H9 (cell line): ENCODE data around the gene PWWP2B. TPM values are rescaled to one million over a fixed set of nuclear protein-coding genes. Genes with fewer than 3 reads are reported as not detected.

Experiments
- DNase-seq: peaks from one replicate; pipeline ENCODE4 v3.0.0-alpha.2; 2017
- H2AFZ ChIP-seq: one replicate; pipeline ENCODE4 v1.6.1; 2013; ENCODE audit warnings: mild to moderate bottlenecking, low read length, control low read depth, moderate library complexity
- H2AK5ac ChIP-seq: 2 replicates; pipeline ENCODE4 v1.6.1; 2013; ENCODE audit warnings: low read length, control low read depth, mixed read lengths; ENCODE audit not compliant: insufficient read length
- H2BK120ac ChIP-seq: one replicate; pipeline ENCODE4 v1.6.1; 2013; ENCODE audit warnings: low read depth, mild to moderate bottlenecking, low read length, control low read depth, inconsistent platforms; ENCODE audit not compliant: poor library complexity, severe bottlenecking
- H2BK12ac ChIP-seq: 2 replicates; pipeline ENCODE4 v1.6.1; 2013; ENCODE audit warnings: low read length, control low read depth, mixed read lengths, low read depth; ENCODE audit not compliant: insufficient read length
- H2BK15ac ChIP-seq: 2 replicates; pipeline ENCODE4 v1.6.1; 2013; ENCODE audit warnings: low read depth, low read length, control low read depth
- H2BK20ac ChIP-seq: one replicate; pipeline ENCODE4 v1.6.1; 2013; ENCODE audit warnings: low read depth, mild to moderate bottlenecking, low read length, control low read depth, inconsistent platforms; ENCODE audit not compliant: poor library complexity, severe bottlenecking
- H2BK5ac ChIP-seq: 2 replicates; pipeline ENCODE4 v1.6.1; 2013; ENCODE audit warnings: low read length, control low read depth, mixed read lengths; ENCODE audit not compliant: insufficient read length
- H3K14ac ChIP-seq: 2 replicates; pipeline ENCODE4 v1.6.1; 2013; ENCODE audit warnings: low read length, control low read depth; ENCODE audit not compliant: insufficient read depth
- H3K18ac ChIP-seq: 2 replicates; pipeline ENCODE4 v1.6.1; 2013; ENCODE audit warnings: low read depth, mild to moderate bottlenecking, mixed read lengths, low read length, control low read depth; ENCODE audit not compliant: insufficient read length
- H3K23ac ChIP-seq: 2 replicates; pipeline ENCODE4 v1.6.1; 2013; ENCODE audit warnings: low read length, control low read depth, mixed read lengths, low read depth; ENCODE audit not compliant: insufficient read length
- H3K23me2 ChIP-seq: 2 replicates; pipeline ENCODE4 v1.6.1; 2013; ENCODE audit warnings: low read depth, mild to moderate bottlenecking, mixed read lengths, low read length, control low read depth; ENCODE audit not compliant: insufficient read length, poor library complexity, severe bottlenecking
- H3K27ac ChIP-seq: 2 replicates; pipeline ENCODE4 v1.5.1; 2013; ENCODE audit warnings: low read length, control low read depth, mixed read lengths, low read depth; ENCODE audit not compliant: insufficient read length
- H3K27me3 ChIP-seq: 2 replicates; pipeline ENCODE4 v1.6.1; 2013; ENCODE audit warnings: low read length, control low read depth, inconsistent platforms; ENCODE audit not compliant: insufficient read depth
- H3K4ac ChIP-seq: 2 replicates; pipeline ENCODE4 v1.6.1; 2013; ENCODE audit warnings: low read depth, mild to moderate bottlenecking, control low read depth, inconsistent platforms, low read length, moderate library complexity
- H3K4me1 ChIP-seq: 2 replicates; pipeline ENCODE4 v1.6.1; 2013; ENCODE audit warnings: low read length, control low read depth, inconsistent platforms; ENCODE audit not compliant: insufficient read depth
- H3K4me2 ChIP-seq: 2 replicates; pipeline ENCODE4 v1.6.1; 2013; ENCODE audit warnings: low read length, control low read depth, mixed read lengths; ENCODE audit not compliant: insufficient read length, insufficient read depth
- H3K56ac ChIP-seq: 2 replicates; pipeline ENCODE4 v1.6.1; 2013; ENCODE audit warnings: low read depth, mild to moderate bottlenecking, mixed read lengths, low read length, control low read depth; ENCODE audit not compliant: insufficient read length
- H3K79me1 ChIP-seq: 2 replicates; pipeline ENCODE4 v1.6.1; 2013; ENCODE audit warnings: low read depth, mild to moderate bottlenecking, moderate library complexity, low read length, control low read depth, inconsistent platforms; ENCODE audit not compliant: insufficient read depth, poor library complexity, severe bottlenecking
- H3K79me2 ChIP-seq: 2 replicates; pipeline ENCODE4 v1.6.1; 2013; ENCODE audit warnings: low read length, control low read depth, inconsistent platforms; ENCODE audit not compliant: insufficient read depth
- H3K9ac ChIP-seq: 2 replicates; pipeline ENCODE4 v1.6.1; 2013; ENCODE audit warnings: low read length, control low read depth, mixed read lengths; ENCODE audit not compliant: insufficient read length; ENCODE audit errors: extremely low read depth
- H3K9me3 ChIP-seq: one replicate; pipeline ENCODE4 v1.6.1; 2013; ENCODE audit warnings: low read depth, low read length, inconsistent platforms; ENCODE audit not compliant: control insufficient read depth
- H3T11ph ChIP-seq: one replicate; pipeline ENCODE4 v1.6.1; 2013; ENCODE audit warnings: mild to moderate bottlenecking, low read length, control low read depth, inconsistent platforms
- H4K20me1 ChIP-seq: one replicate; pipeline ENCODE4 v1.6.1; 2013; ENCODE audit not compliant: control insufficient read depth, insufficient read length, insufficient read depth
- H4K5ac ChIP-seq: 2 replicates; pipeline ENCODE4 v1.6.1; 2013; ENCODE audit warnings: low read depth, mild to moderate bottlenecking, mixed read lengths, low read length, control low read depth; ENCODE audit not compliant: insufficient read length
- H4K8ac ChIP-seq: replicated peaks from 2 replicates; pipeline ENCODE4 v1.6.1; 2013; ENCODE audit warnings: low read length, control low read depth, mixed read lengths, low read depth; ENCODE audit not compliant: insufficient read length
- H4K91ac ChIP-seq: 2 replicates; pipeline ENCODE4 v1.6.1; 2013; ENCODE audit warnings: low read depth, mild to moderate bottlenecking, moderate library complexity, mixed read lengths, low read length, control low read depth; ENCODE audit not compliant: insufficient read length
- H3K27ac Mint-ChIP-seq, 3 experiments: 2 replicates in 2 of 3; 3 replicates in 1 of 3; pipeline ENCODE4 v1.8.0; 2020 to 2021; ENCODE audit warnings: mixed read lengths in 3 of 3, mild to moderate bottlenecking in 1 of 3, moderate library complexity in 1 of 3
- H3K27me3 Mint-ChIP-seq: 2 replicates; pipeline ENCODE4 v1.8.0; 2021; ENCODE audit warnings: low read depth, mild to moderate bottlenecking, moderate library complexity, mixed read lengths
- H3K36me3 Mint-ChIP-seq, 3 experiments: 2 replicates in 2 of 3; 3 replicates in 1 of 3; pipeline ENCODE4 v1.8.0; 2020 to 2021; ENCODE audit warnings: low read depth in 3 of 3, mixed read lengths in 3 of 3; ENCODE audit not compliant: insufficient read depth in 1 of 3
- H3K4me1 Mint-ChIP-seq, 2 experiments: 2 replicates each; pipeline ENCODE4 v1.8.0; 2020; ENCODE audit warnings: mixed read lengths in 2 of 2
- H3K4me3 Mint-ChIP-seq, 2 experiments: 2 replicates in 1 of 2; 3 replicates in 1 of 2; pipeline ENCODE4 v1.8.0; 2020 to 2021; ENCODE audit warnings: mild to moderate bottlenecking in 2 of 2, mixed read lengths in 2 of 2, moderate library complexity in 1 of 2
- H3K9me3 Mint-ChIP-seq, 2 experiments: 2 replicates in 1 of 2; 3 replicates in 1 of 2; pipeline ENCODE4 v1.8.0; 2020; ENCODE audit warnings: mild to moderate bottlenecking in 2 of 2, mixed read lengths in 2 of 2, moderate library complexity in 1 of 2
- CTCF ChIP-seq: fragments of 200-600 bp; sonication (generic); conservative IDR thresholded peaks from 3 replicates; pipeline ENCODE4 v1.8.0; 2021; ENCODE audit warnings: antibody characterized with exemption, mild to moderate bottlenecking
- WGBS: extraction: QIAGEN DNeasy Blood & Tissue Kit; methylation state at CpG from one replicate; pipeline ENCODE4 v1.1.7; 2013; ENCODE audit warnings: missing lambda C conversion rate, low lambda C conversion rate, mixed read lengths; ENCODE audit not compliant: insufficient read length; ENCODE audit errors: extremely low coverage; 5-methylcytosine and 5-hydroxymethylcytosine counted together
- total RNA-seq: library from RNA; stranded (reverse); gene quantifications from 2 replicates; pipeline ENCODE4 v1.2.1, GENCODE V29; 2021

PWWP2B gene
- total RNA-seq, 1 experiment from 2014 or later, result 10.0 TPM

GRCh38 chr10:132442636-132443035, 45.6 kb downstream of the PWWP2B start:
- no peak overlapping the region for H4K8ac ChIP-seq
- H3T11ph ChIP-seq, result no peak overlapping the region
- DNase-seq, result no peak
- no peak overlapping the region for H3K27ac ChIP-seq
- TF ChIP-seq CTCF, result no peak
- no peak overlapping the region for H3K9ac ChIP-seq
- peaks cover 0 to 4% of the 10 kb centered on the region in 2 experiments; a peak in 2 of 5 replicates for H3K9me3 Mint-ChIP-seq
- no peaks in the 10 kb centered on the region; the same call in 1 of the 2 replicates for H3K4me1 ChIP-seq
- H2AK5ac ChIP-seq, result no peak overlapping the region
- H2BK5ac ChIP-seq, result no peak overlapping the region
- H2BK15ac ChIP-seq, result no peak overlapping the region
- peaks cover 5% of the 10 kb centered on the region for H4K20me1 ChIP-seq
- H2BK120ac ChIP-seq, result no peak overlapping the region
- no CpG with 5 or more reads among the region's 10 CpGs for WGBS
- no peak overlapping the region for H3K4ac ChIP-seq
- H3K56ac ChIP-seq, result no peak overlapping the region
- no peak overlapping the region for H3K18ac ChIP-seq
- no peaks in the 10 kb centered on the region for H3K9me3 ChIP-seq
- no peak overlapping the region for H3K4me3 Mint-ChIP-seq
- H3K79me2 ChIP-seq, result no peaks in the 10 kb centered on the region
- H3K23me2 ChIP-seq, result no peaks in the 10 kb centered on the region
- no peak overlapping the region for H3K14ac ChIP-seq
- H3K27ac Mint-ChIP-seq, result no peak overlapping the region
- H3K36me3 Mint-ChIP-seq, result no peaks in the 10 kb centered on the region; a peak in 1 of 7 replicates
- H2AFZ ChIP-seq, result no peak overlapping the region
- no peaks in the 10 kb centered on the region for H3K79me1 ChIP-seq
- no peaks in the 10 kb centered on the region; the same call in none of the 2 replicates for H3K27me3 Mint-ChIP-seq
- no peak overlapping the region for H2BK12ac ChIP-seq
- no peak overlapping the region for H4K91ac ChIP-seq
- H4K5ac ChIP-seq, result no peak overlapping the region
- H3K4me2 ChIP-seq, result no peak overlapping the region
- H3K27me3 ChIP-seq, result no peaks in the 10 kb centered on the region
- H3K4me1 Mint-ChIP-seq, result peaks cover 13 to 22% of the 10 kb centered on the region in 2 experiments
- no peak overlapping the region for H2BK20ac ChIP-seq
- no peak overlapping the region for H3K23ac ChIP-seq
